Thoracic aorta (tissue), 2 donors: ENCODE results near the gene ARHGAP24. TPM values are rescaled to one million over a fixed set of nuclear protein-coding genes. Genes with fewer than 3 reads are reported as not detected.

Source experiments
- ATAC-seq: fragments of 150-250 bp; one replicate; pipeline ENCODE4 v1.8.0; 2017; ENCODE audit warnings: low read depth; ENCODE audit not compliant: insufficient number of reproducible peaks, low FRiP score
- DNase-seq: peaks from one replicate; pipeline ENCODE4 v3.0.0-alpha.2; 2020; ENCODE audit warnings: low spot score
- H3K27ac ChIP-seq, 2 donors: fragments of 200-600 bp; sonication (generic); 1 replicate in 1 of 2; 2 replicates in 1 of 2; pipeline ENCODE4 v1.5.1; 2016; ENCODE audit warnings: mild to moderate bottlenecking in 2 of 2, moderate library complexity in 2 of 2
- H3K27me3 ChIP-seq: fragments of 200-600 bp; sonication (generic); replicated peaks from 2 replicates; pipeline ENCODE4 v1.6.0; 2016; ENCODE audit warnings: mild to moderate bottlenecking; ENCODE audit not compliant: insufficient read depth
- H3K36me3 ChIP-seq: fragments of 200-600 bp; sonication (generic); one replicate; pipeline ENCODE4 v1.5.1; 2016
- H3K4me1 ChIP-seq, 2 donors: fragments of 200-600 bp; sonication (generic); 1 replicate in 1 of 2; 2 replicates in 1 of 2; pipeline versions ENCODE4 v1.5.1 to v1.6.0; 2016; ENCODE audit warnings: low read depth in 2 of 2, mild to moderate bottlenecking in 1 of 2; ENCODE audit not compliant: control insufficient read depth in 1 of 2
- H3K4me3 ChIP-seq: fragments of 200-600 bp; sonication (generic); 2 replicates; pipeline ENCODE4 v1.5.1; 2016; ENCODE audit warnings: mild to moderate bottlenecking
- H3K9me3 ChIP-seq: fragments of 200-600 bp; sonication (generic); 2 replicates; pipeline ENCODE4 v1.5.1; 2016
- CTCF ChIP-seq: fragments of 200-600 bp; sonication (generic); IDR thresholded peaks from one replicate; pipeline ENCODE4 v1.5.1; 2019; ENCODE audit warnings: antibody characterized with exemption
- total RNA-seq, 2 donors: library from RNA; depleted of rRNA; stranded (reverse); fragments of >200 nt; gene quantifications; one replicate each; pipeline versions ENCODE4 v1.1.0 to v1.2.3, GENCODE V29; 2016

Gene ARHGAP24
- total RNA-seq, result 10 to 100 TPM; 30.1 to 43.6 TPM

GRCh38 chr4:85474818-85475630 lies at the start of gene ARHGAP24:
TSS of gene ARHGAP24 (plus strand) at chr4:85475150.
- ATAC-seq, result peak; percentile 38
- Histone ChIP-seq H3K9me3 (no peaks in the 10 kb centered on the region), H3K36me3 (no peaks in the 10 kb centered on the region), H3K27ac (no peak within 1 kb of the TSS), H3K27me3 (no peaks in the 10 kb centered on the region), H3K4me3 (peak within 1 kb of the TSS; percentile 76), H3K4me1 (no peaks in the 10 kb centered on the region)
- DNase-seq, result peak; percentile 4
- no peak for TF ChIP-seq CTCF

- no peaks in the 10 kb centered on the region for H3K9me3 ChIP-seq
- ATAC-seq, result no peak
- DNase-seq, result no peak
- H3K36me3 ChIP-seq, result no peaks in the 10 kb centered on the region
- H3K4me3 ChIP-seq, result no peak overlapping the region
- no peak for TF ChIP-seq CTCF
- no peaks in the 10 kb centered on the region for H3K27me3 ChIP-seq
- no peaks in the 10 kb centered on the region for H3K4me1 ChIP-seq
- no peak overlapping the region for H3K27ac ChIP-seq
These were observed 48.6 kb upstream of the ARHGAP24 start for GRCh38 chr4:85426366-85426765.

GRCh38 chr4:85427123-85427522 lies 47.8 kb upstream of the ARHGAP24 start:
- H3K27ac ChIP-seq, result no peak overlapping the region
- no peak for TF ChIP-seq CTCF
- no peak overlapping the region for H3K4me3 ChIP-seq
- DNase-seq (no peak), ATAC-seq (no peak)
- H3K4me1 ChIP-seq, result no peaks in the 10 kb centered on the region
- H3K9me3 ChIP-seq, result no peaks in the 10 kb centered on the region
- no peaks in the 10 kb centered on the region for H3K36me3 ChIP-seq
- H3K27me3 ChIP-seq, result no peaks in the 10 kb centered on the region

GRCh38 chr4:85430226-85430625 lies 44.7 kb upstream of the ARHGAP24 start:
- no peaks in the 10 kb centered on the region for H3K27me3 ChIP-seq
- no peaks in the 10 kb centered on the region for H3K9me3 ChIP-seq
- ATAC-seq (no peak), DNase-seq (no peak)
- no peak overlapping the region for H3K4me3 ChIP-seq
- H3K36me3 ChIP-seq, result no peaks in the 10 kb centered on the region
- H3K4me1 ChIP-seq, result no peaks in the 10 kb centered on the region
- no peak overlapping the region for H3K27ac ChIP-seq
- TF ChIP-seq CTCF, result no peak

GRCh38 chr4:85430697-85431096 lies 44.3 kb upstream of the ARHGAP24 start:
- no peak overlapping the region for H3K4me3 ChIP-seq
- no peak overlapping the region for H3K27ac ChIP-seq
- ATAC-seq, result no peak
- DNase-seq, result no peak
- no peak for TF ChIP-seq CTCF
- H3K27me3 ChIP-seq, result no peaks in the 10 kb centered on the region
- no peaks in the 10 kb centered on the region for H3K36me3 ChIP-seq
- no peaks in the 10 kb centered on the region for H3K9me3 ChIP-seq
- H3K4me1 ChIP-seq, result no peaks in the 10 kb centered on the region
